ENCODE measurements around the gene IZUMO4. TPM values are rescaled to one million over a fixed set of nuclear protein-coding genes. Genes with fewer than 3 reads are reported as not detected.

The IZUMO4 gene
- polyA plus RNA-seq, 4 donors, result 6.2 to 7.2 (median 7.0) TPM

GRCh38 chr19:2103045-2103707, 6.5 kb downstream of the IZUMO4 start:
- DNase-seq (ENCODE audit: low read depth in 4 of 4, low spot score in 3 of 4), result no peak

- DNase-seq (ENCODE audit: low read depth in 4 of 4, low spot score in 3 of 4), result no peak
Measured at GRCh38 chr19:2108251-2109016, 11.7 kb downstream of the IZUMO4 start.

DNA sequence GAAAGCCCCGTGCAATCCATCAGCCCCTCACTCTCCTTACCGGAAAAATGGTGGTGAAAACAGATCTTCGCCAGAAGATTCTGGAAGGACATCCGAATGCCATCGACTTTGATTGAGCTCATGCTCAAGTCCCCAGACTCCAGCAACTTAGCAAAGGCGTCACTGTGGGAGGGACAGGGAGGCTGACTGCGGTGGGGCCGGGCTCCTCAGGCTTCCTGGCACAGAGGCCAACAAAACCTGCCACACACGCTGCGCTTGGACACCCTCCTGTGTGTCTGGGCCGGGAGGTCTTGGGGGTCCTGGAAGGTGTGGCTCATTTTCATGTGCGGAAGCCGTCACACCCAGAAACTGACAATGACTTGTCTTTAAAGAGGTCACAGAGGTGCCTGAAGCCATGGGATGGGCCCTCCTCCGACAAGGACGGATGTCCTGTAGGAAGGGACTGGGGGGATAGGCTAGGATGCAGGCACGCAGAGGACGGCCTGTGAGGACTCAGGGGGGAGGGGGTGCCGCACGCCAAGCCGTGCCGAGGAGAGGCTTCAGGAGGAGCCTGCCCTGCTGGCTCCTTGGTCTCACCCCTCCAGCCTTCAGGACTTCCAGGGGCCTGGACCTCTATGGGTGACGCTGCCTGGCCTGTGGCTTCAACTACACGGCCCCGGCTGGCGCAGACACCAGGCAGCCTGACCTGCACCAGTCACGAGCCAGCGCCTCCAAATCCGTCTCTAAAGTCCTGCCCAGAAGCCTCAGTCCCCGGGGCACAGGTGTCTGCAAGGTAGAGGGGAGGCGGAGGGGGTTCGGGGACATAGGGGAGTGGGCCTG, 12.5 kb downstream of the IZUMO4 start:
- DNase-seq (ENCODE audit: low read depth in 4 of 4, low spot score in 3 of 4), result no peak

DNA sequence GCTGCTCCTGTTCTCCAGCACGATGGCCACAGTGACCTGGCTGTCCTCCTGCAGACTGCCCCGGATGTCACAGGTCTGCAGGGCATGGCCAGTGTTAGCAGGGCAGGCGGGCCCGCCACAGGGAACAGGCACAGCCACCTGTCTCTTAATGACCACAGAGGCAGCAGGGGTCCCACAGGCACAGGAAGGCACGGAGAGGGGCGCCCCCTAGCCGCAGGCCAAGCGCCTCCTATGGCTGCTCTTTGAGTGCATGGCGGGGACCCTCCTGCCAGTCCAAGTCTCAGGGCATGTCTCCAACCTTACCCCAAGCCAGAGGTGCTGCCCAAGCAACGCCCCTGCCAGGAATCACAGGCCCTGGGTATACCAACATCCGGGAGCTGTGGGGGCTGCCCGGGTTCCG, 14.1 kb downstream of the IZUMO4 start:
- DNase-seq (ENCODE audit: low read depth in 4 of 4, low spot score in 3 of 4), result no peak

- no peak for DNase-seq (ENCODE audit: low read depth in 4 of 4, low spot score in 3 of 4)
Measured at GRCh38 chr19:2111425-2111824, 14.7 kb downstream of the IZUMO4 start.

DNA sequence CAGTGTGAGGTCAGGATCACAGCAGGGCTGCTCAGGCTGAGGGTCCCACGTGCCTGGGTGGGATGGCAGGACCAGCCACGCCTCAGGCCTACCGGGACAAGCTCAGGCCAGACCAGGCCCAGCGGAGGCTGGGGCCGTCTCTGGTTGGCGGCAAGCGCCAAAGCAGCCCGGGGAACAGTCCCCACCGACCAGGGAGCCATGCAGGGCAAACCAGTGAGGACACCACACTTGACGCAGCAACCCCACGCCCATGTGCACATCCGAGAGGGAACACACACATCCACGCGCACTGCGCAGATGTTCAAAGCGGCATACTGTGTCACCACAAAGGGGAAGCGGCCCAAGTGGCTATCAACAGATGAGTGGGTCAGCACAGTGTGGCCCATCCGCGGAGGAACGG, 15.2 kb downstream of the IZUMO4 start:
- no peak for DNase-seq (ENCODE audit: low read depth in 4 of 4, low spot score in 3 of 4)

GRCh38 chr19:2112516-2113320, 16.0 kb downstream of the IZUMO4 start:
- DNase-seq (ENCODE audit: low read depth in 4 of 4, low spot score in 3 of 4), result no peak

DNA sequence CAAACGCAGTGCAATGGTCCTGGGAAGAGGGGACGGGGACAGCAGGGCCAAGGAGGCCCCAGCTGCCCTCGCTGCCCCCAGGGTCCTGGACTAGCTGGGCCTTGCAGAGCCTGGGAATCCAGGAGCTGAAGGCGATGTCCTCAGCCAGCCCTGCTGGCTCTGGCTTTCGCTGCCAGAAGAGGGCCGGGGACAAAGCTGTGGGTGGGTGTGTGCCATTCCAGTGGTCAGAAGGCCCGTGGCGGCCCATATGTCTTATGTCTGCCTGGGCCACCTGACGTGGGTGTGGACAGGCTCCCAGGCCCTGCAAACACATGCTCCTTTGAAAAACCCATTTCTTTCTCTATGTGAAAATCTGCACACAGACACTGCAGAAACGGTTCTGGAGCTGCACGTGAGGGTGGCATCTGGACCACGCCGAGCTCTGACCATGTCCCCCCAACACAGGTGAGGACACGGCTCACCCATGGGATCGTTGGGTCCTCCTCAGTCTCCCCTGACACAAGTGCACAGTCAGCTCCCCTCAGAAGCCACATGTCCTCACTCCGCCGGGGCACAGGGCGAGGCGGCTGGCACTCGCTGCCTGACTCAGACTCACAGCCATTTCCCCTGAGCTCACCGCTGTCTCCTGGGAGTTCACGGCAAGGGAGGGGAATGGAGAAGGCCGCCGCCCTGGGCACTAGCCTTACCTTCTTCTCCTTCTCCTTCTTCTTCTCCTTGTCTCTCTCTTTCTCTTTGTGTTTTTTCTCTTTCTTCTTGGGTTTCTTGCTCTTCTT, 16.9 kb downstream of the IZUMO4 start:
- DNase-seq (ENCODE audit: low read depth in 4 of 4, low spot score in 3 of 4), result no peak

- no peak for DNase-seq (ENCODE audit: low read depth in 4 of 4, low spot score in 3 of 4)
Measured at GRCh38 chr19:2114218-2114617, 17.5 kb downstream of the IZUMO4 start.

GRCh38 chr19:2114821-2115220, 18.1 kb downstream of the IZUMO4 start:
- no peak for DNase-seq (ENCODE audit: low read depth in 4 of 4, low spot score in 3 of 4)

DNA sequence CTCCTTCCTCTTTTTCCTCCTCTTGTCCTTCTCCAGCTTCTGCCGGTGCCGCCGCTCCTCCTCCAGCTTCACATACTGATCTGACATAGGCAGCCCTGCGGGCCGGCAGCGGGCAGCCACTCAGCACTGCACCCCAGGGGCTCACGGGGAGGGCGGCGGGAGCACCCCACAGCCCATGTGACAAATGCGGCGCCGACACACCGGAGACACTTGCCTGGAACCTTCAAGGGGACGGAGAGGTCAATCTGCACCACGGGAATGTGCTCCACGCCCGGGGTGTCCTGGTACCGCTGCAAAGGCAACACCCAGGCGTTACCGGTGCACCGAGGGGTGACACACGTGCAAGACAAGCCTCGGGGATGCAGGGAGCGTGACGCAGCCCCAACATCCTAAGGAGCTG, 18.6 kb downstream of the IZUMO4 start:
- no peak for DNase-seq (ENCODE audit: low read depth in 4 of 4, low spot score in 3 of 4)

- no peak for DNase-seq (ENCODE audit: low read depth in 4 of 4, low spot score in 3 of 4)
Measured at GRCh38 chr19:2115911-2116426, 19.3 kb downstream of the IZUMO4 start.

- no peak for DNase-seq (ENCODE audit: low read depth in 4 of 4, low spot score in 3 of 4)
Measured at GRCh38 chr19:2116507-2116906, 19.8 kb downstream of the IZUMO4 start.

- no peak for DNase-seq (ENCODE audit: low read depth in 4 of 4, low spot score in 3 of 4)
Measured at GRCh38 chr19:2117215-2117960, 20.7 kb downstream of the IZUMO4 start.

DNA sequence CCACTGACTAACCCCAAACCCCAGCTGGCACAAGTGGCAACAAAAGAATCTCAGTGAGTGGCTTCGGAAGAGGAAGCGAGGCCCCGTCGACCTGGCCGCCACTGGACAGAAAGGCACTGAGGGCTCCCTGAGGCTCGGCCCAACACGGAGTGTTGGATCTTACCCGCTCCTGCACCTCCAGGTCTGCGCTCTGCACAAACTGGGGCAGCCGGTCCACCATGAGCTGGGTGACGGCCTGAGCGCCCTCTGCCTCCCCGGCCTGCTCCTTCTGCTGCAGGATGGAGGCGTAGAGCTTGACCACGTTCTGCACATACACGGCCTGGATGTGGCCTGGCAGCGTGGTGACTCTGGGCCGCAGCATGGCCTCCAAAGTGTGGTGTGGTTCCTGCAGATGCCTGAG, 21.7 kb downstream of the IZUMO4 start:
- no peak for DNase-seq (ENCODE audit: low read depth in 4 of 4, low spot score in 3 of 4)

GRCh38 chr19:2119921-2120785, 23.4 kb downstream of the IZUMO4 start:
- no peak for DNase-seq (ENCODE audit: low read depth in 4 of 4, low spot score in 3 of 4)

GRCh38 chr19:2120821-2121220, 24.1 kb downstream of the IZUMO4 start:
- DNase-seq (ENCODE audit: low read depth in 4 of 4, low spot score in 3 of 4), result no peak
